Astrocyte of the cerebellum (primary cell): Measurements from ENCODE around the gene YTHDF2.

ENCODE experiments used
- DNase-seq: peaks from one replicate; pipeline ENCODE4 v3.0.0-alpha.2; 2011; ENCODE audit warnings: low read depth
- H3K4me3 ChIP-seq: 2 replicates; pipeline ENCODE4 v1.5.1; 2011; ENCODE audit warnings: mild to moderate bottlenecking, low read depth, low read length, moderate library complexity
- CTCF ChIP-seq: IDR thresholded peaks from 2 replicates; pipeline ENCODE4 v1.5.1; 2012; ENCODE audit warnings: low read length, low read depth, moderate library complexity, mild to moderate bottlenecking; ENCODE audit errors: missing control alignments
- in situ Hi-C: cut with HindIII; loops from 2 replicates; pipeline ENCODE4 v1.10.0; 2017; ENCODE audit warnings: low sequenced_read_pairs

YTHDF2 gene

GRCh38 chr1:28801461-28801860, 64.7 kb downstream of the YTHDF2 start:
- in situ Hi-C loops: no loop called here
- H3K4me3 ChIP-seq: no peak overlapping the region
- TF ChIP-seq CTCF: no peak
- DNase-seq: no peak

GRCh38 chr1:28803051-28803450, 66.3 kb downstream of the YTHDF2 start:
- H3K4me3 ChIP-seq: no peak overlapping the region
- no peak for TF ChIP-seq CTCF
- in situ Hi-C loops: no loop called here
- no peak for DNase-seq

- no peak for DNase-seq
- in situ Hi-C loops: no loop called here
- TF ChIP-seq CTCF: no peak
- no peak overlapping the region for H3K4me3 ChIP-seq
Observed at GRCh38 chr1:28803662-28804061, 66.9 kb downstream of the YTHDF2 start.

GRCh38 chr1:28804071-28804470, 67.3 kb downstream of the YTHDF2 start:
- H3K4me3 ChIP-seq: no peak overlapping the region
- in situ Hi-C loops: no loop called here
- TF ChIP-seq CTCF: no peak
- DNase-seq: no peak

- TF ChIP-seq CTCF: no peak
- no peak overlapping the region for H3K4me3 ChIP-seq
- in situ Hi-C loops: no loop called here
- DNase-seq: no peak
Observed at GRCh38 chr1:28807046-28807445, 70.3 kb downstream of the YTHDF2 start.

- no peak for TF ChIP-seq CTCF
- DNase-seq: no peak
- H3K4me3 ChIP-seq: no peak overlapping the region
- in situ Hi-C loops: no loop called here
Observed at GRCh38 chr1:28807986-28808385, 71.2 kb downstream of the YTHDF2 start.

GRCh38 chr1:28811369-28811765, 74.6 kb downstream of the YTHDF2 start:
- DNase-seq: no peak
- H3K4me3 ChIP-seq: no peak overlapping the region
- in situ Hi-C loops: no loop called here
- no peak for TF ChIP-seq CTCF
